Cardiac muscle cell (in vitro differentiated cells and primary cell): Measurements from ENCODE around the gene KCNJ10. TPM values are rescaled to one million over a fixed set of nuclear protein-coding genes. Genes with fewer than 3 reads are reported as not detected.

Source experiments
- DNase-seq, 2 donors: peaks; one replicate each; pipeline versions ENCODE4 v3.0.0 to v3.0.0-alpha.2; 2010 to 2017; ENCODE audit warnings: low read depth in 1 of 2, low spot score in 1 of 2
- H3K27ac ChIP-seq: fragments of 200-600 bp; sonication (generic); 2 replicates; pipeline ENCODE4 v1.5.1; 2016
- H3K27me3 ChIP-seq: fragments of 200-600 bp; sonication (generic); 2 replicates; pipeline ENCODE4 v1.6.0; 2016; ENCODE audit warnings: control low read depth
- H3K36me3 ChIP-seq: fragments of 200-600 bp; sonication (generic); 2 replicates; pipeline ENCODE4 v1.5.1; 2016; ENCODE audit warnings: control low read depth
- H3K4me1 ChIP-seq: fragments of 200-600 bp; sonication (generic); 2 replicates; pipeline ENCODE4 v1.8.1; 2017; ENCODE audit warnings: low read depth, mild to moderate bottlenecking, mixed run types
- H3K4me3 ChIP-seq: fragments of 200-600 bp; sonication (generic); 2 replicates; pipeline ENCODE4 v1.5.1; 2016; ENCODE audit warnings: mild to moderate bottlenecking
- H3K9me3 ChIP-seq: fragments of 200-600 bp; sonication (generic); 2 replicates; pipeline ENCODE4 v1.5.1; 2017; ENCODE audit warnings: low read depth, mild to moderate bottlenecking, control low read depth
- CTCF ChIP-seq: IDR thresholded peaks from 2 replicates; pipeline ENCODE4 v1.5.1; 2012; ENCODE audit warnings: low read depth, mild to moderate bottlenecking, low read length
- polyA plus RNA-seq: library from polyadenylated mRNA; unstranded; fragments of >200 nt; fragmentation: Nextera tagmentation; extraction: Ambion mirVana; gene quantifications from 2 replicates; pipeline ENCODE4 v1.2.1, GENCODE V29; 2016
- total RNA-seq: library from RNA; depleted of rRNA; stranded (reverse); fragments of >200 nt; gene quantifications from 2 replicates; pipeline ENCODE4 v1.2.3, GENCODE V29; 2016

The KCNJ10 gene
- total and polyA plus RNA-seq, 2 experiments from 2014 or later: 0.35 to 0.42 TPM

- H3K27ac ChIP-seq: no peak overlapping the region
- no peaks in the 10 kb centered on the region for H3K9me3 ChIP-seq
- no peaks in the 10 kb centered on the region for H3K36me3 ChIP-seq
- DNase-seq: no peak
- H3K27me3 ChIP-seq: peaks cover 6% of the 10 kb centered on the region
- H3K4me3 ChIP-seq: no peak overlapping the region
- no peaks in the 10 kb centered on the region for H3K4me1 ChIP-seq
- TF ChIP-seq CTCF: no peak
These were observed 118.9 kb downstream of the KCNJ10 start for GRCh38 chr1:159951016-159951415.

- TF ChIP-seq CTCF: no peak
- no peak for DNase-seq
- Histone ChIP-seq H3K4me1 (no peaks in the 10 kb centered on the region), H3K4me3 (no peak overlapping the region), H3K27me3 (peaks cover 6% of the 10 kb centered on the region), H3K9me3 (no peaks in the 10 kb centered on the region), H3K27ac (no peak overlapping the region), H3K36me3 (no peaks in the 10 kb centered on the region)
These were observed 120.0 kb downstream of the KCNJ10 start for GRCh38 chr1:159949981-159950381.

- Histone ChIP-seq H3K27ac (no peak overlapping the region), H3K4me3 (no peak overlapping the region), H3K36me3 (no peaks in the 10 kb centered on the region), H3K4me1 (no peaks in the 10 kb centered on the region), H3K9me3 (no peaks in the 10 kb centered on the region), H3K27me3 (peaks cover 6% of the 10 kb centered on the region)
- DNase-seq: no peak
- no peak for TF ChIP-seq CTCF
These were observed 120.8 kb downstream of the KCNJ10 start for GRCh38 chr1:159949123-159949522.

Other genes starting within 250 kb of the KCNJ10 start
- gene SLAMF8, start 243.3 kb downstream of the KCNJ10 start, total RNA-seq: not detected in 2 replicates
- gene SLAMF8, start 243.3 kb downstream of the KCNJ10 start, polyA plus RNA-seq: not detected in 2 replicates
- not detected in 2 replicates for gene VSIG8, start 207.5 kb downstream of the KCNJ10 start, total RNA-seq
- not detected in 2 replicates for gene VSIG8, start 207.5 kb downstream of the KCNJ10 start, polyA plus RNA-seq
- gene CFAP45, start 170.0 kb downstream of the KCNJ10 start, total RNA-seq: 0.14 TPM in 1 of 2 replicates, not detected in the other
- gene CFAP45, start 170.0 kb downstream of the KCNJ10 start, polyA plus RNA-seq: not detected in 2 replicates
- gene TAGLN2, start 144.7 kb downstream of the KCNJ10 start, total RNA-seq: 3.8 and 14.4 TPM in 2 replicates
- 17.9 and 18.5 TPM in 2 replicates for gene TAGLN2, start 144.7 kb downstream of the KCNJ10 start, polyA plus RNA-seq
- gene IGSF9, start 124.5 kb downstream of the KCNJ10 start, total RNA-seq: 1.7 and 4.1 TPM in 2 replicates
- 2.3 and 4.2 TPM in 2 replicates for gene IGSF9, start 124.5 kb downstream of the KCNJ10 start, polyA plus RNA-seq
- gene SLAMF9, start 115.9 kb downstream of the KCNJ10 start, total RNA-seq: not detected in 2 replicates
- not detected in 2 replicates for gene SLAMF9, start 115.9 kb downstream of the KCNJ10 start, polyA plus RNA-seq
- gene PIGM, start 38.2 kb downstream of the KCNJ10 start, total RNA-seq: 3.7 and 4.7 TPM in 2 replicates
- gene PIGM, start 38.2 kb downstream of the KCNJ10 start, polyA plus RNA-seq: 4.9 and 5.9 TPM in 2 replicates
- 0.03 and 0.11 TPM in 2 replicates for gene KCNJ9, start 11.4 kb upstream of the KCNJ10 start, total RNA-seq
- 0.09 TPM in 1 of 2 replicates, not detected in the other for gene KCNJ9, start 11.4 kb upstream of the KCNJ10 start, polyA plus RNA-seq
- gene IGSF8, start 28.5 kb upstream of the KCNJ10 start, total RNA-seq: 23.0 and 29.1 TPM in 2 replicates
- gene IGSF8, start 28.5 kb upstream of the KCNJ10 start, polyA plus RNA-seq: 21.1 and 32.2 TPM in 2 replicates
- gene ATP1A2, start 45.6 kb upstream of the KCNJ10 start, total RNA-seq: 19.3 and 40.9 TPM in 2 replicates
- gene ATP1A2, start 45.6 kb upstream of the KCNJ10 start, polyA plus RNA-seq: 11.3 and 14.2 TPM in 2 replicates
- gene ATP1A4, start 81.4 kb upstream of the KCNJ10 start, total RNA-seq: 0.57 TPM in 1 of 2 replicates, not detected in the other
- 0.16 and 0.21 TPM in 2 replicates for gene ATP1A4, start 81.4 kb upstream of the KCNJ10 start, polyA plus RNA-seq
- gene CASQ1, start 120.4 kb upstream of the KCNJ10 start, total RNA-seq: 21.4 and 28.3 TPM in 2 replicates
- gene CASQ1, start 120.4 kb upstream of the KCNJ10 start, polyA plus RNA-seq: 22.5 and 23.6 TPM in 2 replicates
- 112 and 194 TPM in 2 replicates for gene PEA15, start 135.2 kb upstream of the KCNJ10 start, total RNA-seq
- gene PEA15, start 135.2 kb upstream of the KCNJ10 start, polyA plus RNA-seq: 64.5 and 93.2 TPM in 2 replicates
- 122 and 210 TPM in 2 replicates for gene DCAF8, start 192.4 kb upstream of the KCNJ10 start, total RNA-seq
- gene DCAF8, start 192.4 kb upstream of the KCNJ10 start, polyA plus RNA-seq: 151 and 176 TPM in 2 replicates
- 129 and 172 TPM in 2 replicates for gene PEX19, start 215.0 kb upstream of the KCNJ10 start, total RNA-seq
- gene PEX19, start 215.0 kb upstream of the KCNJ10 start, polyA plus RNA-seq: 82.5 and 125 TPM in 2 replicates